NCI-H2029 treated with DMSO at 0.1 percent for 48 hours (cell line): Measurements from ENCODE around the gene SH2D3C.
"Not testable (repeated sequence)": the region's sequence is repeated elsewhere in the genome, so short reads cannot be mapped to it uniquely, and the experiment has no call there.

Experiments used
- DNase-seq: peaks from one replicate; lab custom pipeline; 2025; lab: John Stamatoyannopoulos, UW

SH2D3C gene

DNA sequence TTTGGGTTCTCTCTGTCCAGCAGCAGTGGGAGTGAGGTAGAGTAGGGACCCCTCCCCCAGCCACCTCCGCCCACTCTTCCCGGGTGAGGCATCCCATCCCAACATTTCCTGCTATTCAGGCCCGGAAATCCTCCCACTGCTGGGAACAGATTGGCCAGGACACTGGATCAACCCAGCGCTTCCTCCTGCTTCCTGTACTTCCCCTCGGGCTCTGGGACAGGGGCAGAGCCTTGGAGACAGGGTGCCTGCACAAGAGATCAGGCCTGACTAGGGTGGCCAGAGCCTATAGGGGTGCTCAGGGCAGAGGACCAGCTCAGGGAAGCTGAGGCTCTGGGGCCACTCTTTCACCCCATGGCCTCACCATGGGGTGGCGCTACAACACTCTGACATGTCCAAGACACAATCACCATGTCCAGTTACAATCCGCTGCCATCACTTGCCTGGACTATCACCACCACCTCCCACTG, 14.5 kb downstream of the SH2D3C start:
- DNase-seq, result no peak

DNA sequence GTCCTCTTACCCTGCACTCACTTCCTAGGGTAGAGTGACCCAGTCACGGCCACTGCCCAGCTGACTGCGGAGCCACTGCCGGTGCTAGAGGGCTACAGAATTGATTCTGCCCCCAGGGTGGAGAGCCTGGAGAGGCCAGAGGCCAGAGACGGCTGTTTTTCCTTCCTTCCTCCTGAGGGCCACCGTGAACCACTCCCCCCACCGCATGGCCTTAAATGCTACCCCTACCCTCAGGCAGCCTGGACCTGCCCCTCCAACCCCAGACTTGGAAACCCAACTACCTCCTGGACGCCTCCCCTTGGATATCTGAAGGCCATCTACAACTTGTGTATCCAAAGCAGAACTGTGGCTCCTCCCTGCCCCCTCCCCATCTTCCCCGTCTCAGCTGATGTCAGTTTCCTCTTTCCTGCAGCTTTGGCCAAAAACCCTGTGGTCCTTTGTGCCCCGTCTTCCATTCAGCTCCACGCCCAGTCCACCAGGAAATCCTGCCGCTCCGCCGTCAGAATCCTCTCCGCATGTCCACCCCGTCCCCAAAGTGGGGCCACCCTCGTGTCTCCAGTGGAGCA, 16.3 kb downstream of the SH2D3C start:
- DNase-seq, result no peak

DNA sequence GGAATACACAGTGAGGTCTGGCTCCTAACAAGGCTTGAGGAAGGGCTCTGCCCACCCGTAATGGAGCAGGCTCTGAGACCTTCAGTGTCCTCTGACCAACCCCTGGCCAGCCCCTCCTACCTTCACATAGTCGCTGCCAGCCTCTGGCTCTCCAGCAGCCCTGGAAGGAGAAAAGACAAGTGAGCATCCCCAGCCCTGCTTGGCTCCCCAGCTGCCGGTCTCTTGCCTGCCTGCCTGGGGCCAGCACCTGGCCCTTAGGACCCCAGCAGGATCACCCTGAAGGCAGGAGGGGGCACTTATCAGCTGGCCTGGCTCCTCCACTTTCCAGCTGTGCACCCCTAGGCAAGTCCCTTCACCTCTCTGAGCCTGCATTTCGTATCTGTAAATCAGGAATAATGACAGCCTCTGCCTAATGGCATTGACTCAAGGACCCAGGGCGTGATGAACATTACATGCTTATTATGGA, 16.9 kb downstream of the SH2D3C start:
- no peak for DNase-seq

DNA sequence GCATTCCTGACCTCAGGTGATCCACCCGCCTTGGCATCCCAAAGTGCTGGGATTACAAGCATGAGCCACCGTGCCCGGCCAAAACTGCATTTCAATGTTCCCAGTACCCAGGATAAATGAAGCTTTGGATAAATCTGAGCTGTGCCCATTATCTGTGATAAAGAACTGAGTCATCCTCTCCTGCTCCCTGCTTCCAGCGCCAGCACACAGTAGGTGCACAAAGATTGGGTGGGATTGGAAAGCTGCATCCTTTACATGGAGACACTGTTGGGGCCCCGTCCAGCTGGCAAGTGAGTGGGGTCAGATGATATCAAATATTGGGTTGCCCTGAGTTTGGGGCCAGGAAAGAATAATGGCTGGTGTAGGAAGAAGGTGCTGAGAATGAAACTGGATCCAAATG, 17.4 kb downstream of the SH2D3C start:
- DNase-seq, result no peak

DNA sequence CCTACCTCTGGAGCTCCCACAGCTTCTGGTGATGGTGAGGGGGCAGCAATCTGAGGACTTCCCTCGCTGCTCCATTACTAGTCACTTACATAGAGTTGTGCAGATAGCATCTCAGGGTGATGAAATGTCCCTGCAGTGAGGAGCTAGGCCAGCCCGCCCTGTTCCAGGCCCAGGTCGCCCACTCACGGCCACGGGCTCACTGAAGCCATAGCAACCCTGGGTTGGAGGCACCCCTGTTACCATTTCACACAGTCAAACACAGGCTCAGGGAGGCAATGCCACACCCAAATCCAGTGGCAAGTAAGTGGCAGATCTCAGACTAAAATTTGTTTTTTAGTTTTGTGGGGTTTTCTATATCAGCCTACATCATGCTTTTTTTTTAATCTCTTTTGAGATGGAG, 19.6 kb downstream of the SH2D3C start:
- no peak for DNase-seq

DNA sequence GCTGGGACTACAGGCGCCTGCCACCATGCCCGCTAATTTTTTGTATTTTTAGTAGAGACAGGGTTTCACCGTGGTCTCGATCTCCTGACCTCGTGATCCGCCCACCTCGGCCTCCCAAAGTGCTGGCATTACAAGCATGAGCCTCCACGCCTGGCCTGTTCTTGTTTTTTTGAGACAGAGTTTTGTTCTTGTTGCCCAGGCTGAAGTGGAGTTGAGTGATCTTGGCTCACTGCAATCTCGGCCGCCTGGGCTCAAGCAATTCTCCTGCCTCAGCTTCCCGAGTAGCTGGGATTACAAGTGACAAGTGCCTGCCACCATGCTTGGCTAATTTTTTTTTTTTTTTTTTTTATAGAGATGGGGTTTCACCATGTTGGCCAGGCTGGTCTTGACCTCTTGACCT, 21.7 kb downstream of the SH2D3C start:
- DNase-seq, result not testable (repeated sequence)

DNA sequence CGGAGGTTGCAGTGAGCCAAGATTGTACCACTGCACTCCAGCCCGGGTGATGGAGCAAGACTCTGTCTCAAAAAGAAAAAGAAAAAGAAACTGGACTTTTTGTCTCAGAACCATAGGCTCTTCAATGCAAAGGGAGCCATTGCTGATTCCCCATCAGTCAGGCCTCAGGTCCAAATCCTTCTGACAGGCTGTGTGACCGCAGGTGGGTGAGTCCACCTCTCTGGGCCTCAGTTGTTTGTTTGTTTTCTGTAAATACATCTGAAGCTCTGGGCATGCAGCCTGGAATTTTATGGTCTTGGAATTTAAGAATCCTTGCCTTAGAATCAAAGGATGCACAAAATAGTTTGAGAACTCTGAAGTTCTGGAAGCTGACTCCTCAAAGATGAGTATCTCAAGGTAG, 22.2 kb downstream of the SH2D3C start:
- DNase-seq, result no peak

DNA sequence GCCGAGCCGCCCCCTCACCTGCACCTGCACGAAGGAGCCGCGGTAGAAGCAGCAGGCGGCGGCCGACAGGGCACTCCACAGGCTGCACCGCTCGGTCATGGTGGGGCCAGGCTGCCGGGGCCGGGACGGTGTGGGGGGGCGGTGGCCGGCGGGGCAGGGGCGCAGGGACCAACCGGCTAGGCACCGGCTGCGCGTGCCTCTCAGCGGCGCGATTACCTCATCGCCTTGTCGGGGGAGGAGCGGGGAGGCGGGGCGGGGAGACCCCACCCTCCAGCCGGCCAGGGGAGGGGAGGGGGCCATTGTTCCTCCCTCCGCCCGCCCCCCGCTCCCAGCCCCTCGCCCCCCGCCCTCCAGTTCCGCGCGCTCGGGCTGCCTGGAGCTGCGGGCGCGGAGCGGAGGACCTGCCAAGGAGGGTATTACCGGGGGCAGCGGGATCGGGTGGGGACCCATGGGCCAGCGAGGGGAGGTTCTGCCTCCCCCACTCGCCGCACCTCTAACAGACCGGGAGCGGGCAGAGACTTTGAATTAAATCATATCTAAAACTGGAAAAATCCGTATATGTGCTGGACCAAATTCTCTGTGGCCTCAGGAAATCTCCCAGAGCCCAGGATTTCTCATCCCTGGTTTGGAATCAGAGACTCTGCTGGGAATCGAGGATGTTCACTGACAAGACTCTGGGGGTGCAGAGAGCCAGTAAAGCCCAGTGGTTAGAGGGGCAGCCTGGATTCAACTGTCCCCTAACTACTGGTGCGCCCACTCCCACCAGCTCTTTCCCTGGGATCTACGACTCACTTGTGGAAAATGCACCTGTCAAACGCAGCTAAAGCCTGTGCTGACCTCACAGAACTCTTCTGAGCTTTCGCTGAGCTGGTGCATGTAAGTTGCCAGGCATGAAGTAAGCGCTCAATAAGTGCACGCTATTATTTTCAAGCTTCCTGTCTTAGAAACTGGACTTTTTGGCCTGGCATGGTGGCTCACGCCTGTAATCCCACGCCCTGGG, 23.1 kb downstream of the SH2D3C start:
- DNase-seq, result no peak

DNA sequence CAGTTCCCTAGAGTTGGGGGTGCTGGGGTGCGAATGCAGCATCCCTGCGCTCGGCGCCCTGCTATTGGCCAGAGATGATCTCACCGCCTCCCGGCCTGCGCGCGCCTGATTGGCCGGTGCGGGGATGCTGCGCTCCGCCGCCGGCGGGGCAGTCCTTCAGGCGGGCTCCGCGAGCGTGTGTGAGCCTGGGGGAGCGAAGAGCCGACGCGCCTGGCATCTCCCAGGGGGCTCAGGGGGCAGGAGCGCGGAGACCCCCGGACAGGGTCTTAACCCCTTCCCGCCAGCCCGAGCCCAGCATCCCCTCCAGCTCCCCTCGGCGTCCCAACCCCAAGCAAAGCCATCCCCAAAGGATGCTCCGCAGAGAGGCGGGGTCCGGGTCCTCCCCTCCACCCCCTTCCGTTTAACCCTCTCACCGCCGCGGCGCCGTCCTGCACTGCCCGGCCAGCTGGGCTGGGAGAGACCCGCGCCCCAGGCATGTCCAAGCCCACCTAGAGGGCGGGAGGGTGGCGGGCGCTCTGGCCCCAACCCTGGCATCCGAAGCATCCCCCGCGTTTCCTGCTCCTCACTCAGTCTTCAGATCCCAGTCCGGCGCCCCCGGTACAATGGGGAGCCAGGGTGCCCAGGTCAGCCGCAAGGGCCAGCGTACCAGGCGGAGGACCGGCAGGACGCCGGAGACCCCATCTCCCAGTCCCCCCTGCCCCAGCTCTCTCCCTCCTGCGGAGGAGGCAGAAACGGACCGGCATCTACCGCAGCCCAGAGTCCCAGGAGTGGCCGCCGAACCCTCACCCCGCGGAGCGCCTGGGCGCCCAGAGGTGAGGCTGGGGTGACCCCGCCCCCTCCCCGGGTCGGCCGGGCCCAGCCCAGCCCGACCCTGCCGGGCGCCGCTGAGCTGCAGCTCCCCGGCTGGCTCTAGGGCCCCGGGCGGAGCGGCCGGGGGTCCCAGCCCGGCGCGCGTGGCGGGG, 24.1 kb downstream of the SH2D3C start:
- no peak for DNase-seq

DNA sequence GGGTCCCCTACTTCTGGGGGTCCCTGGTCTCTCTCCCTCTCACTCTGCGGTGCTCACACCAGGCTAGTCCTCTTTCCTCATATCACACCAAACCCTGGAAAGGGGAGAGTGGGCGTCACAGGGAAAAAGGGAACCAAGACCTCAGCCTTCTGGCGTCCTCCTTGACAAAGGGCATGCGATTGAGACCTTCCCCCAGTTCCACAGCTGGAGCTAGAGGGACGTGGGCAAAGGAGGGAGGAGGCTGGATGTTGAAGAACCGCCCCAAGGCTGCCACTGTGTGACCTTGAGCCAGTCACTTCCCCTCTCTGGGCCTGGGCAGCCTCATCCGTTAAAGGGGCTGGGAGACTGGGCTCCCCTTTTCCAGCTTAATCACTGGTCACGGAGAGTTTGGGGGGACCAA, 24.8 kb downstream of the SH2D3C start:
- no peak for DNase-seq

DNA sequence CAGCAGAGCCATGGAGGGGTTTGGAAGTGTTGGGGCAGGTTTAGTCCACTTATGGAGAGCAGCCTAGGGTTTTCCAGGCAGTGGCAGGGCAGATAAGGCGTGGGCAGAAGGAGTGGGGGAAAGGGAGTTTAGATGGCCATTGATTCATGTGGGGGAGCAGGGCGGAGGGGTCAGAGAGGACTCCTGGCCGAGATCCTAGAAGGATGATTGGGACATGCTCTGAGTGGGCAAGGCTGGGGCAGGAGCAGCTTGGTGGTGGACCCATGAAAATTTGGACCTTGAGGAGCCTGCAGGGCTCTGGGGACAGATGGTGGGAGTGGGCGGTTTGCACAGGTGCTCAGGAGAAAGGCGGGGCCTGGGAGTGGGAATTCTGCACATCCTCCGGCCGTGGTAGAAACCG, 25.3 kb downstream of the SH2D3C start:
- no peak for DNase-seq

DNA sequence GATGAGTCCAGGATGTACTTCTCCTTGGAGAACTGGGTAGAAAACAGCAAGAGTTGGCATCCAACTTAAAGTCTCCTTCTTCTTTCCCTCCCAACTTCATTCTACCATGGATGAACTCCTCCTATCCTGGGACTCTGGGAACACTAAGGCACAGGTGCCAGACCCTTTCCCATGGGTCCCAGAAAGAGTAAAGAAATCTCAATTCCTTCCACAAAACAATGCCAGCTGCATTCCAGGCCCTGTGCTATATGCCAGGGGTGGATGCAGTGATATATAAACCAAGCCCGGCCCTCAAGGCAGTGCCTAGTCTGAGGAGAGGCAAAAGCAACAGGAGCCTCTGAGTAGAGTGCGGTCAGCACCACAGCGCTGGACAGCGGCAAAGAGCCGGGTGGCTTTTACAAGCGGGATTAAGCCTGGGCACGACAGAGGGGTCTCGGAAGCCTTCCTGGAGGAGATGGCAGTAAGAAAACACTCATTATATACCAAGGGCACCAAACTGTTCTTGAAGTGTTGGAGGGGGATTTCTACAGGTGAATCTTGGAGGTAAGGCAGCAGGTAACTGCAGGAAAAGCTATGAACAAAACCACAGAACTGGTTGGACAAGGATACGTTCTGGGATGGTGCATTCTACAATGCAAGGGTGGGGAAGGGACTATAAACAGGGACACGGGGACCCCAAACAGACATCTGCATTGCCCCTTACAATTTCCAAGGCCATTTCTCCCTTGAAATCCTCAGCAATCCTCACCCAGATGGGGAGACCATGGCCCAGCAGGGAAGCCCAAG, 27.0 kb downstream of the SH2D3C start:
- DNase-seq, result no peak

DNA sequence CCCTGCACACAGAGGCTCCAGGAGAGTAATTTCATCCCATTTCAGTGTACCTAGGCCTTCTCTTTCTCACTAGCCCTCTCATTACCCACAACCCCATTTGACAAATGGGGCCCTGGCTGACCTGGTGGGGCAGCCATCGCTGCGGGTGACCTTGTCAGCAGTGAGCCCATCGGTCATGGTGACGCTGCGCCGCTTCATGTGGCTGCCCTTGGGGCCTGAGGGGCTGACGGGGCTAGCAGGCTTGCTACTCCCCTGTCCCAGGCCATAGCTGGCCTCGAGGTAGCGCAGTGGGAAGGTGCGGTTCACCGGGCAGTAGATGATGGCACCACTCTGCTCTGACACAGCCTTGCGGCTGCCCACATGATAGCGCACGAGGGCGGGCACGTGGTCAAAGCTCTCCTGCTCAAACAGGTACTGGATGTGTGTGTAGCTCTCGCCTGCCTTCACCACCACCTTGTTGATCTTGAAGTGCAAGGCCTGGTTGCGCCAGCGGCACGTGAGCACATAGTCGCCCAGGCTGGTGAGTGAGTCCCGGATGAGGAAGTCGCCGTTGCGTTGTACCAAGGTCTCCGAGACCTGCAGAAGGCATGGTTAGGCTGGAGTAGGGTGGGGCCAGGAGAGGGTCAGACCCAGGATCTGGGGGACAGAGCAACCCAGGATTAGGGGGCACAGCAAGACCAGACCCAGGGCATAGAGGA, 29.2 kb downstream of the SH2D3C start:
- no peak for DNase-seq

DNA sequence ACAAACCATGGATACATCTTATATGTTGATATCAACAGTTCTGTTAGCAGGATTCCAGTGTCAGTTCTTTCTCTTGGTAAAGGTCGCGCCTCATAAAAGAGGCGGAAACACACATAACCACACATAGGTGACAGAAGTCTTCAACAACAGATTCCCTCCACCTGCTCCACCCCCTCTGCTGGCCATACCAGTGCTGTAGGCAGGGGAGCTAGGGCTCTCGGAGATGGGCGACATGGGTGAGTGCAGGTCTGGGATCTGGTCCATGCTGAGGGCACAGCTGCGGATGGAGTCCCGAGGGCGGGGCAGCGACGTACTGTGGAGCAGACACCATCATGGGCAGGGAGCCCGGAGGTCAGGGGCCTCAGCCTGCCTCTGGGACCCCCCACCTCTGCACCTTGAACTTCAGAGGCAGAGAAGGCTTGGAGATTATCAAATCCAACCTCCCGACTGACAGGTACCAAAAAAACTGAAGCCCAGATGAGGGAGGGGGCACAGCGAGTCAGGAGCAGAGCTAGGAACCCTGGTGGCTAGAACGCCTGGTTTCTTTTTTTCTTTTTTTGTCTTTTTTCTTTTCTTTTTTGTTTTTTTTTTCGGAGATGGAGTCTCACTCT, 31.4 kb downstream of the SH2D3C start:
- no peak for DNase-seq

DNA sequence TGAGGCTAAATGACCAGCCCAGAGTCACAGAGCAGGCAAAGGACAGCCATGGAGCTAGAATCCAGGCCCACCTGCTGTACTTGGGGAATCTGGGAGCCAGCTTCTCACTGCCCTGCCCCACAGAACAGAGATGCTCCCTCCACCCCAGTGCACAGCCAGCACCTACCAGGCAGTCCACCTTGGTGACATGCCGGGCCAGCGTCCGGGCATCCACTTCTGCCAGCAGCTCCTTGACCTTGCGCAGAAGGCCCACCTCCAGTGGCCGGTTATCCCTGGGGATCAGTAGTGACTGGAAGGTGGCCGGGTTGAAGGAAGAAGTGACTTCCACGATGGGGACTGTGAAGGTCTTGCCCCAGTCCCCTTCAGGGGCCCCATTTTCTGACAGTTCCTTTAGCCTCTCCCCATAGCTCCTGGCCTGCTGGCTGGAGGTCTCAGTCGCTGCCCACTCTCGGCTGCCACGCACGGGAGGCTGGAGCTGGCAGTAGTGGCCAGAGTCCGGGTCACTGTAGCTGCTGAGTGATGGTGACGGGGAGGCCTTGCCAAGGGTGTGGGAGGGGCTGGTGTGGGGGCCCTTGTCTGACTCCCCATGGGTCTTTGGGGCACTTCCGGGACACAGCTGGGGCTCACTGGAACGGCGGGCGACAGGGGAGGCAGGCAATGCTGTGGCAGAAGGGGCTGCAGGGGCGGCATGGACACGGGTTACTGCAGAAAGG, 33.9 kb downstream of the SH2D3C start:
- no peak for DNase-seq

DNA sequence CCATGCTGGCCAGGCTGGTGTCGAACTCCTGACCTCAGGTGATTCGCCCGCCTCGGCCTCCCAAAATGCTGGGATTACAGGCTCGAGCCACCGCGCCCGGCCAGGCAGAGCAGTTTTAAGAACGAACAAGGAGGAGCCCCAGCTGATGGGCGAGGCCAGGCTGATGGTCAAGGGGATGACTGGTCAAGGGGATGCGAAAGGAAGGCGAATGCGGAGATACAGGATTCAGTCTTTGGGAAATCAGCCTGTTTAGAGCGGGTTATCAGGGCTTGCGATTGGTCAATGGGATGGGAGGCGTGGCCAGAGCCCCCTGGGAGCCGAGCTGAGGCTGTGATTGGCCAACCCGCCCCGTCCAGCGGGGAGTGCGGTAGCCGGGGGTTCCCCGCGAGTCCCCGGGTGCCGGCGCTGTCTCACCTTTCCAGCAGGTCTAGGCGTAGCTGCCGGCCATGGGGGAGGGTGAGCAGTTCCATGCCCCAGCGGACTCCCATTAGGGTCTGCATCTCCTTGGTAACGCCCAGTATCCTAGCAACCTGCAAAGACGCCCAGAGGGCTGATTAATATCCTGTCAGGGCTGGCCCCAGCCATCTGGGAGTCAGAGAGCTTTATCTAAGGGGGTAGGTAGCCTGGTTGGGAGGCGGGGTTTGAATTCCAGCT, 35.9 kb downstream of the SH2D3C start:
- DNase-seq, result peak; percentile 39

DNA sequence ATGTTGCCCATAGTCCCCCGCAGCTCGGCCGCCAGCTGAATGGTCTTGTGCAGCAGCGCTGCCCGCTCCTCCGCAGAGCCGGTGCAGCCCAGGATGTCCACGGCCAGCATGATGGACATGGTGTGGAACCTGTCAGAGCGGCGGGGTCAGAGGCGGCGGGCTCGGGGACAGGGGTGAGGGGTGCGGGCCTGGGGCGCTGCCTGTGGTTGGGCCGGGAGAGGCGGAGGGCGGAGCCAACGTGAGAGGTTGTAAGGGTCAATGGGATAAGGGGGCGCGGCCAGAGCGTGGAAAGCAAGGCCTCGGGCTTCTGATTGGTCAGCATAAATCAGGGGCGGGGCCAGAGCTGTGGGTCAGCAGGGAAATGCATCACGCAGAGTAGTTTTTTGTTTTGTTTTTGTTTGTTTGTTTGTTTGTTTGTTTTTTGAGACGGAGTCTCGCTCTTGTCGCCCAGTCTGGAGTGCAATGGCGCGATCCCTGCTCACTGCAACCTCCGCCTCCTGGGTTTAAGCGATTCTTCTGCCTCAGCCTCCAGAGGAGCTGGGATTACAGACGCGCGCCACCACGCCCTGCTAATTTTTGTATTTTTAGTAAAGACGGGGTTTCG, 36.5 kb downstream of the SH2D3C start:
- DNase-seq, result peak; percentile 30

DNA sequence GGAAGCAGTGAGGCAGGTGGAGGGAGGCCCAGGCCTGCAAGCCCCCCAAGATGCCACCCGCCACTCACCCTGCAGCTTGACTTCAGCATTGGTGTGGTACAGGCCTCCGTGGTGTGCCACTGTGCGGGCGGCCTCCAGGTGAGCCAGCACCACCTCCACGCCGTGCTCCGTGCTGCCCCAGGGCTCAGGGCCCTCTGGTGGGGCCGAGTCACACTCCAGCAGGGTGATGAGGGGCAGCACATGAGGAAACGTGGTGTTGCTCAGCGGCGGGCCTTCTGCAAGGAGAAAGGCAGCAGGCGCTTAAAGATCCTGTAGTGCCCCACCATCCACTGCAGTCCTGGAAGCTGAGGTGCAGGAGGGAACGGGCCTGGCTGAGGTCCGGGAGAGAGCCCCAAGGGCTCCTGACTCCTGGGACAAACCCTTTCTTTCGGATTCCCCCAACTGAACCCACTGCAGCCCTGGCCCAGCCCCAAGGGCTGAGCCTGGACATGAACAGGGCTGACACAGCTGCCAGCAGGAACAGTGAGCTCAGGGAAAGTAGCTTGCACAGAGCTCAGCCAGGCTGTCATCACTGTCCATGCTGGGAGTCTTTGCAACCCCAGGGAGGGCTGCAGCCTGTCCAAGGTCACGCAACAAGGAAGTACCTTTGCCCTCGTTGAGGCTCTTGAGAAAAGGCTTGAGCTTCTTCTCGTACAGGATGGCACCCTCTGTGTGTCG, 38.7 kb downstream of the SH2D3C start:
- no peak for DNase-seq
